ENCODE data around the gene CHRNA10. TPM values are rescaled to one million over a fixed set of nuclear protein-coding genes. Genes with fewer than 3 reads are reported as not detected.

The CHRNA10 gene
- total and polyA plus RNA-seq, 2 of the 13 experiments (the other 11 are each of a cell fraction or from before 2014, with no cell fraction given): 0.53 to 0.71 TPM

GRCh38 chr11:3642071-3642951, 28.9 kb downstream of the CHRNA10 start (continued):
- TF ChIP-seq ATF2 (CRISPR knock-in tag; IDR thresholded peaks at IDR 0.05): no peak
- no peak for TF ChIP-seq PITX1 (CRISPR knock-in tag; IDR thresholded peaks at IDR 0.05)
- TF ChIP-seq HOXA3 (CRISPR knock-in tag; IDR thresholded peaks at IDR 0.05): peak; percentile 60
- no peak for TF ChIP-seq SOX6 (IDR thresholded peaks at IDR 0.05)
- peak; percentile 42 for TF ChIP-seq SOX6 (CRISPR knock-in tag; IDR thresholded peaks at IDR 0.05)
- TF ChIP-seq NR2F6 (IDR thresholded peaks at IDR 0.05): no peak
- no peak for TF ChIP-seq NR2F6 (CRISPR knock-in tag; IDR thresholded peaks at IDR 0.05)
- peak; percentile 77 for TF ChIP-seq RBFOX2 (IDR thresholded peaks at IDR 0.05; ENCODE audit: low read depth, low read length)
- peak; percentile 55 for TF ChIP-seq ZFX (CRISPR knock-in tag; IDR thresholded peaks at IDR 0.05; ENCODE audit: low read depth)
- no peak for TF ChIP-seq ELF3 (CRISPR knock-in tag; IDR thresholded peaks at IDR 0.05)
- TF ChIP-seq CREB1 (IDR thresholded peaks at IDR 0.05): no peak
- no peak for TF ChIP-seq CREB1 (CRISPR knock-in tag; IDR thresholded peaks at IDR 0.05)
- peak; percentile 62; the same call in 1 of the 2 replicates for TF ChIP-seq ZNF782 (CRISPR knock-in tag; IDR thresholded peaks at IDR 0.05; ENCODE audit: borderline replicate concordance)
- TF ChIP-seq, protein P1, sequence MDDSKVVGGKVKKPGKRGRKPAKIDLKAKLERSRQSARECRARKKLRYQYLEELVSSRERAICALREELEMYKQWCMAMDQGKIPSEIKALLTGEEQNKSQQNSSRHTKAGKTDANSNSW (CRISPR knock-in tag; IDR thresholded peaks at IDR 0.05; ENCODE audit: borderline replicate concordance): no peak
- TF ChIP-seq FOXK2 (IDR thresholded peaks at IDR 0.05): no peak
- peak; percentile 82; the same call in 1 of the 2 replicates for TF ChIP-seq ZNF430 (CRISPR knock-in tag; IDR thresholded peaks at IDR 0.05)
- TF ChIP-seq ZNF10 (CRISPR knock-in tag; IDR thresholded peaks at IDR 0.05; ENCODE audit: borderline replicate concordance, low read depth): no peak
- TF ChIP-seq ZFYVE20 (CRISPR knock-in tag; IDR thresholded peaks at IDR 0.05; ENCODE audit: borderline replicate concordance, low read depth): no peak
- no peak for TF ChIP-seq CHCHD3 (CRISPR knock-in tag; IDR thresholded peaks at IDR 0.05)
- no peak for TF ChIP-seq MTF2 (CRISPR knock-in tag; IDR thresholded peaks at IDR 0.05; ENCODE audit: borderline replicate concordance)
- peak; percentile 62 for TF ChIP-seq BHLHE40 (IDR thresholded peaks at IDR 0.05; ENCODE audit: low read length)
- no peak for TF ChIP-seq ZNF282 (IDR thresholded peaks at IDR 0.05; ENCODE audit: partially characterized antibody)
- no peak for TF ChIP-seq ISX (CRISPR knock-in tag; conservative IDR thresholded peaks at IDR 0.05)
- 0 out of 2 replicates have a peak, but pooled peaks have one; percentile 15 for TF ChIP-seq PAX8 (CRISPR knock-in tag; IDR thresholded peaks at IDR 0.05; ENCODE audit: borderline replicate concordance)
- no peak for TF ChIP-seq ZNF740 (CRISPR knock-in tag; IDR thresholded peaks at IDR 0.05)
- peak; percentile 46; the same call in 1 of the 2 replicates for TF ChIP-seq ZNF746 (CRISPR knock-in tag; IDR thresholded peaks at IDR 0.05)
- TF ChIP-seq ZBTB34 (CRISPR knock-in tag; IDR thresholded peaks at IDR 0.05): no peak
- TF ChIP-seq HDAC6 (IDR thresholded peaks at IDR 0.05; ENCODE audit: low read depth, low read length): no peak
- TF ChIP-seq CHD2 (IDR thresholded peaks at IDR 0.05; ENCODE audit: low read depth, low read length): no peak
- 0 out of 2 replicates have a peak, but pooled peaks have one; percentile 5 for TF ChIP-seq ZNF788 (CRISPR knock-in tag; IDR thresholded peaks at IDR 0.05; ENCODE audit: borderline replicate concordance)
